Keratinocyte (primary cell): ENCODE results near the gene DLL4.
"Not testable (repeated sequence)": the region's sequence is repeated elsewhere in the genome, so short reads cannot be mapped to it uniquely, and the experiment has no call there.

Experiments used
- EZH2 ChIP-seq: IDR thresholded peaks from one replicate; pipeline ENCODE4 v1.6.1; 2012; ENCODE audit warnings: inconsistent platforms, mild to moderate bottlenecking, low read length, moderate library complexity
- TF ChIP-seq, protein P1 (sequence below), 3 experiments: IDR thresholded peaks in 1 of 3; conservative IDR thresholded peaks in 1 of 3; optimal IDR thresholded peaks in 1 of 3; 2 replicates in 2 of 3; 3 replicates in 1 of 3; pipeline versions ENCODE3 to v1.5.1; 2011; ENCODE audit warnings: low read length in 3 of 3, mild to moderate bottlenecking in 3 of 3, moderate library complexity in 2 of 3, control low read depth in 1 of 3, inconsistent platforms in 1 of 3; ENCODE audit not compliant: insufficient read depth in 2 of 3; ENCODE audit errors: extremely low read depth in 1 of 3

GRCh38 chr15:40954158-40954848, 25.2 kb downstream of the DLL4 start:
- TF ChIP-seq, protein P1, sequence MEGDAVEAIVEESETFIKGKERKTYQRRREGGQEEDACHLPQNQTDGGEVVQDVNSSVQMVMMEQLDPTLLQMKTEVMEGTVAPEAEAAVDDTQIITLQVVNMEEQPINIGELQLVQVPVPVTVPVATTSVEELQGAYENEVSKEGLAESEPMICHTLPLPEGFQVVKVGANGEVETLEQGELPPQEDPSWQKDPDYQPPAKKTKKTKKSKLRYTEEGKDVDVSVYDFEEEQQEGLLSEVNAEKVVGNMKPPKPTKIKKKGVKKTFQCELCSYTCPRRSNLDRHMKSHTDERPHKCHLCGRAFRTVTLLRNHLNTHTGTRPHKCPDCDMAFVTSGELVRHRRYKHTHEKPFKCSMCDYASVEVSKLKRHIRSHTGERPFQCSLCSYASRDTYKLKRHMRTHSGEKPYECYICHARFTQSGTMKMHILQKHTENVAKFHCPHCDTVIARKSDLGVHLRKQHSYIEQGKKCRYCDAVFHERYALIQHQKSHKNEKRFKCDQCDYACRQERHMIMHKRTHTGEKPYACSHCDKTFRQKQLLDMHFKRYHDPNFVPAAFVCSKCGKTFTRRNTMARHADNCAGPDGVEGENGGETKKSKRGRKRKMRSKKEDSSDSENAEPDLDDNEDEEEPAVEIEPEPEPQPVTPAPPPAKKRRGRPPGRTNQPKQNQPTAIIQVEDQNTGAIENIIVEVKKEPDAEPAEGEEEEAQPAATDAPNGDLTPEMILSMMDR (optimal IDR thresholded peaks at IDR 0.05 in 1 of 3, IDR thresholded peaks at IDR 0.05 in 1 of 3, conservative IDR thresholded peaks at IDR 0.05 in 1 of 3; ENCODE audit: extremely low read depth in 1 of 3, insufficient read depth in 2 of 3, low read length in 3 of 3) = not testable (repeated sequence)
- TF ChIP-seq EZH2 = not testable (repeated sequence)
